ENCODE results near the gene PLXDC2.

Gene PLXDC2

GRCh38 chr10:19935176-19935575, 118.9 kb downstream of the PLXDC2 start:
- DNase-seq (ENCODE audit: low read depth in 2 of 3, low spot score in 2 of 3) = no peak

- DNase-seq (ENCODE audit: low read depth in 2 of 3, low spot score in 2 of 3) = no peak
Measured at GRCh38 chr10:19936289-19936688, 120.1 kb downstream of the PLXDC2 start.

GRCh38 chr10:19937989-19938388, 121.8 kb downstream of the PLXDC2 start:
- DNase-seq (ENCODE audit: low read depth in 2 of 3, low spot score in 2 of 3) = no peak

GRCh38 chr10:19941206-19941880, 125.1 kb downstream of the PLXDC2 start:
- DNase-seq (ENCODE audit: low read depth in 2 of 3, low spot score in 2 of 3) = no peak

GRCh38 chr10:19944911-19945663, 128.9 kb downstream of the PLXDC2 start:
- DNase-seq (ENCODE audit: low read depth in 2 of 3, low spot score in 2 of 3) = no peak

- no peak for DNase-seq (ENCODE audit: low read depth in 2 of 3, low spot score in 2 of 3)
Measured at GRCh38 chr10:19946245-19946644, 130.0 kb downstream of the PLXDC2 start.

- DNase-seq (ENCODE audit: low read depth in 2 of 3, low spot score in 2 of 3) = no peak
Measured at GRCh38 chr10:19946791-19947190, 130.6 kb downstream of the PLXDC2 start.

- DNase-seq (ENCODE audit: low read depth in 2 of 3, low spot score in 2 of 3) = no peak
Measured at GRCh38 chr10:19947215-19947614, 131.0 kb downstream of the PLXDC2 start.

- DNase-seq (ENCODE audit: low read depth in 2 of 3, low spot score in 2 of 3) = no peak
Measured at GRCh38 chr10:19947656-19948055, 131.4 kb downstream of the PLXDC2 start.

GRCh38 chr10:19952224-19953010, 136.2 kb downstream of the PLXDC2 start:
- no peak for DNase-seq (ENCODE audit: low read depth in 2 of 3, low spot score in 2 of 3)

- no peak for DNase-seq (ENCODE audit: low read depth in 2 of 3, low spot score in 2 of 3)
Measured at GRCh38 chr10:19954601-19955000, 138.4 kb downstream of the PLXDC2 start.

GRCh38 chr10:19956516-19957032, 140.3 kb downstream of the PLXDC2 start:
- no peak for DNase-seq (ENCODE audit: low read depth in 2 of 3, low spot score in 2 of 3)

- DNase-seq (ENCODE audit: low read depth in 2 of 3, low spot score in 2 of 3) = no peak
Measured at GRCh38 chr10:19958787-19959186, 142.6 kb downstream of the PLXDC2 start.

GRCh38 chr10:19961076-19962053, 145.1 kb downstream of the PLXDC2 start:
- DNase-seq (ENCODE audit: low read depth in 2 of 3, low spot score in 2 of 3) = no peak

- no peak for DNase-seq (ENCODE audit: low read depth in 2 of 3, low spot score in 2 of 3)
Measured at GRCh38 chr10:19964625-19965024, 148.4 kb downstream of the PLXDC2 start.

GRCh38 chr10:19966751-19967150, 150.5 kb downstream of the PLXDC2 start:
- no peak for DNase-seq (ENCODE audit: low read depth in 2 of 3, low spot score in 2 of 3)

- no peak for DNase-seq (ENCODE audit: low read depth in 2 of 3, low spot score in 2 of 3)
Measured at GRCh38 chr10:19967981-19968380, 151.7 kb downstream of the PLXDC2 start.

- DNase-seq (ENCODE audit: low read depth in 2 of 3, low spot score in 2 of 3) = no peak
Measured at GRCh38 chr10:19968745-19969144, 152.5 kb downstream of the PLXDC2 start.

GRCh38 chr10:19970256-19970655, 154.0 kb downstream of the PLXDC2 start:
- no peak for DNase-seq (ENCODE audit: low read depth in 2 of 3, low spot score in 2 of 3)

- DNase-seq (ENCODE audit: low read depth in 2 of 3, low spot score in 2 of 3) = no peak
Measured at GRCh38 chr10:19970717-19971116, 154.5 kb downstream of the PLXDC2 start.

Measured in activated CD8-positive, alpha-beta memory T cell treated with anti-CD3 and anti-CD28 coated beads for 48 hours (primary cell).